ENCODE measurements around the gene AP5S1. TPM values are rescaled to one million over a fixed set of nuclear protein-coding genes. Genes with fewer than 3 reads are reported as not detected.
A peak's percentile ranks its signal among the peaks of the same experiment; 100 is the strongest.

The AP5S1 gene
- total and polyA plus RNA-seq, 2 of the 13 experiments (the other 11 are each of a cell fraction or from before 2014, with no cell fraction given) = 7.9 to 23.2 TPM

GRCh38 chr20:3811467-3812258, 8.7 kb upstream of the AP5S1 start (continued):
- no peak for TF ChIP-seq E2F1 (CRISPR knock-in tag; IDR thresholded peaks at IDR 0.05)
- TF ChIP-seq ZMYM2 (CRISPR knock-in tag; IDR thresholded peaks at IDR 0.05) = peak; percentile 92
- TF ChIP-seq NKX3-1 (CRISPR knock-in tag; IDR thresholded peaks at IDR 0.05) = peak; percentile 98
- 0 out of 2 replicates have a peak, but pooled peaks have one; percentile 16 for TF ChIP-seq CREM (IDR thresholded peaks at IDR 0.05)
- no peak for TF ChIP-seq CREM (CRISPR knock-in tag; IDR thresholded peaks at IDR 0.05)
- no peak; the same call in 1 of the 2 replicates for TF ChIP-seq XBP1 (CRISPR knock-in tag; IDR thresholded peaks at IDR 0.05)
- TF ChIP-seq ZNF646 (CRISPR knock-in tag; IDR thresholded peaks at IDR 0.05) = no peak
- peak; percentile 98 for TF ChIP-seq ZNF781 (CRISPR knock-in tag; IDR thresholded peaks at IDR 0.05; ENCODE audit: borderline replicate concordance, not compliant biosample characterization)
- TF ChIP-seq CBFB (CRISPR knock-in tag; IDR thresholded peaks at IDR 0.05) = peak; percentile 63; the same call in 1 of the 2 replicates
- TF ChIP-seq ARID2 (CRISPR knock-in tag; IDR thresholded peaks at IDR 0.05; ENCODE audit: borderline replicate concordance) = peak; percentile 94
- peak; percentile 81; the same call in 1 of the 2 replicates for TF ChIP-seq ZNF3 (CRISPR knock-in tag; IDR thresholded peaks at IDR 0.05)
- peak; percentile 98 for TF ChIP-seq KDM5B (CRISPR knock-in tag; IDR thresholded peaks at IDR 0.05; ENCODE audit: borderline replicate concordance)
- TF ChIP-seq THAP9 (CRISPR knock-in tag; IDR thresholded peaks at IDR 0.05; ENCODE audit: borderline replicate concordance) = peak; percentile 75
- peak; percentile 90; the same call in 1 of the 2 replicates for TF ChIP-seq ZNF367 (CRISPR knock-in tag; IDR thresholded peaks at IDR 0.05; ENCODE audit: borderline replicate concordance)
- TF ChIP-seq RBAK (CRISPR knock-in tag; IDR thresholded peaks at IDR 0.05) = peak; percentile 60; the same call in 1 of the 2 replicates
- peak; percentile 99 for TF ChIP-seq PATZ1 (CRISPR knock-in tag; IDR thresholded peaks at IDR 0.05)
- TF ChIP-seq KMT2B (CRISPR knock-in tag; IDR thresholded peaks at IDR 0.05) = peak; percentile 57

Measured in HepG2 (cell line).